ENCODE data around the gene SLC7A14.

The SLC7A14 gene

DNA sequence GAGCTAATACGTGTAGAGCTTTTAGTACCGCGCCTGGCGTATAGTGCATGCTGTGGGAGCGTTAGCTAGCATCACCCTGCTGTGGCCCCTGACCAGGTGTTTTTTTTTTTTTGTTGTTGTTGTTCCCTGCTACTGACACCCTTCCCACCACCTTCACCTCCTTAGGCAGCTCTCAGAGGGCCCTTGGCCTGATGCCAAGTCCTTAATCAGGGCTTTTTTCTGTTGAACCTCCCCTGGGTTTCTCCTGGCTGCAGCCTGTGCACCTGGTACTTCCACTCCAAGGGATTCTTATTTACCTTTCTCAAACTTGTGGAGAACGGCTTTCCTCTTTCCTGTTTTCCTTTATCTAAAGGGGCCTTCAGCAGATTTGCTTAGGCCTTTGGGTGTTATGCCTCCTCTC is 53.3 kb downstream of the SLC7A14 start:
- TF ChIP-seq, protein P1, sequence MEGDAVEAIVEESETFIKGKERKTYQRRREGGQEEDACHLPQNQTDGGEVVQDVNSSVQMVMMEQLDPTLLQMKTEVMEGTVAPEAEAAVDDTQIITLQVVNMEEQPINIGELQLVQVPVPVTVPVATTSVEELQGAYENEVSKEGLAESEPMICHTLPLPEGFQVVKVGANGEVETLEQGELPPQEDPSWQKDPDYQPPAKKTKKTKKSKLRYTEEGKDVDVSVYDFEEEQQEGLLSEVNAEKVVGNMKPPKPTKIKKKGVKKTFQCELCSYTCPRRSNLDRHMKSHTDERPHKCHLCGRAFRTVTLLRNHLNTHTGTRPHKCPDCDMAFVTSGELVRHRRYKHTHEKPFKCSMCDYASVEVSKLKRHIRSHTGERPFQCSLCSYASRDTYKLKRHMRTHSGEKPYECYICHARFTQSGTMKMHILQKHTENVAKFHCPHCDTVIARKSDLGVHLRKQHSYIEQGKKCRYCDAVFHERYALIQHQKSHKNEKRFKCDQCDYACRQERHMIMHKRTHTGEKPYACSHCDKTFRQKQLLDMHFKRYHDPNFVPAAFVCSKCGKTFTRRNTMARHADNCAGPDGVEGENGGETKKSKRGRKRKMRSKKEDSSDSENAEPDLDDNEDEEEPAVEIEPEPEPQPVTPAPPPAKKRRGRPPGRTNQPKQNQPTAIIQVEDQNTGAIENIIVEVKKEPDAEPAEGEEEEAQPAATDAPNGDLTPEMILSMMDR (IDR thresholded peaks at IDR 0.05; ENCODE audit: insufficient read depth, low read depth, low read length, missing control alignments), result no peak
- H3K4me3 ChIP-seq (ENCODE audit: low read depth, low read length), result no peak overlapping the region
- DNase-seq (ENCODE audit: low read depth), result no peak

- no peak overlapping the region for H3K4me3 ChIP-seq (ENCODE audit: low read depth, low read length)
- TF ChIP-seq, protein P1 (IDR thresholded peaks at IDR 0.05; ENCODE audit: insufficient read depth, low read depth, low read length, missing control alignments), result no peak
- DNase-seq (ENCODE audit: low read depth), result no peak
Measured at GRCh38 chr3:170531657-170532335, 54.1 kb downstream of the SLC7A14 start.

- TF ChIP-seq, protein P1 (IDR thresholded peaks at IDR 0.05; ENCODE audit: insufficient read depth, low read depth, low read length, missing control alignments), result no peak
- no peak overlapping the region for H3K4me3 ChIP-seq (ENCODE audit: low read depth, low read length)
- no peak for DNase-seq (ENCODE audit: low read depth)
Measured at GRCh38 chr3:170531054-170531453, 54.8 kb downstream of the SLC7A14 start.

- no peak for DNase-seq (ENCODE audit: low read depth)
- H3K4me3 ChIP-seq (ENCODE audit: low read depth, low read length), result no peak overlapping the region
- TF ChIP-seq, protein P1 (IDR thresholded peaks at IDR 0.05; ENCODE audit: insufficient read depth, low read depth, low read length, missing control alignments), result no peak
Measured at GRCh38 chr3:170529912-170530311, 56.0 kb downstream of the SLC7A14 start.

DNA sequence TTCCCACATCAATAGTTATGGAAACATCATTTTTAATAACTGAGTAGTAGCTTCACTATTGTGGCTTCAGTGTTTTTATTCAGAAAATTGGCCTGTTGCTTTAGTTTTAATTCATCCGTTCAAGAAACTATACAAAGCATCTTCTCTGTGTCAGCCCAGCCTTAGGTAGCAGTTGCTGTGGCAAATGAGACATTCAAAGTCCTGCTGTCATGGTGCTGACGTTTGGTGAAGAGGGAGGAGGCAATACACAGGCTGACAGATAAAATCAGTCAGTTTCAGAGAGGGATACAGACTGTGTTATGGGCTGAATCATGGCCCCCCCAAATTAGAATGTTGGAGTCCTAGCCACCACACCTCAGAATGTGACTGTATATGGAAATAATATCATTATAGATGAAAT is 56.5 kb downstream of the SLC7A14 start:
- no peak for DNase-seq (ENCODE audit: low read depth)
- H3K4me3 ChIP-seq (ENCODE audit: low read depth, low read length), result no peak overlapping the region
- TF ChIP-seq, protein P1 (IDR thresholded peaks at IDR 0.05; ENCODE audit: insufficient read depth, low read depth, low read length, missing control alignments), result no peak

- TF ChIP-seq, protein P1 (IDR thresholded peaks at IDR 0.05; ENCODE audit: insufficient read depth, low read depth, low read length, missing control alignments), result no peak
- DNase-seq (ENCODE audit: low read depth), result no peak
- H3K4me3 ChIP-seq (ENCODE audit: low read depth, low read length), result no peak overlapping the region
Measured at GRCh38 chr3:170528726-170529125, 57.1 kb downstream of the SLC7A14 start.

- DNase-seq (ENCODE audit: low read depth), result no peak
- TF ChIP-seq, protein P1 (IDR thresholded peaks at IDR 0.05; ENCODE audit: insufficient read depth, low read depth, low read length, missing control alignments), result no peak
Measured at GRCh38 chr3:170524073-170524472, 61.8 kb downstream of the SLC7A14 start.

More at GRCh38 chr3:170524073-170524472, 61.8 kb downstream of the SLC7A14 start:
- H3K4me3 ChIP-seq (ENCODE audit: low read depth, low read length), result no peak overlapping the region

All from GM12865 (cell line).